NCI-H2227 (cell line): ENCODE data around the gene RDH12.
A peak's percentile ranks its signal among the peaks of the same experiment; 100 is the strongest.
"Not testable (repeated sequence)": the region's sequence is repeated elsewhere in the genome, so short reads cannot be mapped to it uniquely, and the experiment has no call there.

ENCODE experiments used
- DNase-seq: peaks from one replicate; lab custom pipeline; 2025; ENCODE audit not compliant: unreplicated experiment; lab: John Stamatoyannopoulos, UW

Gene RDH12

DNA sequence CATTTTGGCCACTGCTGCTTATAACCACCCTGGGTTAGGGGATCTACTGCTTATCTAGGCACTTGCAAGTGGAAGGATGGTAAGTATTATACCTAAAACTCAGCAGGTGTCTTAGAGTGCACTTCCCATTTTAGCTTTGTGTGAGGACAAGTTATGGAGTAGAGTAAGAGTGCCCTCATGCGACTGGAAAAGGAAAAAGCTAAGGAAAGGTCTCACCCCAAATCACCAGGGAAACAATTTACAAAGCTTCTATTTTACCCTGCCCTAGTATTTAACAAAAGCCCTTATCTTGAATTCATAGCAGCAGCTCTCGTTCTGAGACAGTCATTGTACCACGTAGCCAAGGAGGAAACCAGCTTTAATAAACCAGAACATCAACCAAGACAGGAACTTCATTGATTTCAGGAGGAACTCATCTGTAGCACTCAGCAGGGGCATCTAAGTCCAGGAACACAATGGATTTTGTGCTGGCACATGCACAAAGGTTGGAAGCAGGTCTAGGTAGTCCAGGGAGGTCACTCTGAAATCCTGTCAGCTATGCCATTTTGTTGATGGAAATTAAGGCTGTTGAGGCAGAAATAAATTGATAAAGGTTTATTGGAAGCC lies 2.9 kb downstream of the RDH12 start:
- peak; percentile 48 for DNase-seq

- no peak for DNase-seq
Measured at GRCh38 chr14:67705211-67705610, 3.5 kb downstream of the RDH12 start.

DNA sequence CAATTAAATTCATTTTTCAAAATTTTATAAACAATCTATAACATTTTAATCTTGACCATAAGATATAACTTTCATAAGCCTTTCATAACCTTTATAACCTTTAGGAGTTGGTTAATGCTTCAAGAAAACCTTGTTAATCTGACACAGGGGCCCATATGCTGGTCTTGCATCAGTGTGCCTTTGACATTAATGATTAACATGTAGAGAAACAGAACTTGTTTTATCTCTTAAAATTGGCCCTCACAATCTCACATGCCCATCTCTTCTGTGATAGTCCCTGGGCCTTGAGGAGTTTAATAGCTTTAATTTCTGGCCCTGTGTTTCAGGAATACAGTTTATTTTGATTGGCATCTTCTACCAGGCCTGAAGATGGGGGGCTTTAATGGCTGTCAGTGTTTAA lies 7.7 kb downstream of the RDH12 start:
- not testable (repeated sequence) for DNase-seq

DNA sequence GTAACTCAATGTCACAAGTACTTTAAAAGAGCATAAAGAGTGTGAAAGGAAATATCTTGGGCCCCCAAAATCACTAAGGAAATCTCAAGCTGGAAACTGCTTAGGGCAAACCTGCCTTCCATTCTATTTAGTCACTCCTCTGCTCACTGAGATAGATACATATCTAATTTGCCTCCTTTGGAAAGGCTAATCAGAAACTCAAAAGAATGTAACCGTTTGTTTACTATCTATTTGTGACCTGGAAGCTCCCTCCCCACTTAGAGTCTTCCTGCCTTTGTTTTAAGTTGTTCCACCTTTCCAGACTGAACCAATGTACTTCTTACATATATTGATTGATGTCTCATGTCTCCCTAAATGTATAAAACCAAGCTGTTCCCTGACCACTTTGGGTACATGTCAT lies 8.1 kb downstream of the RDH12 start:
- DNase-seq: not testable (repeated sequence)

- no peak for DNase-seq
Measured at GRCh38 chr14:67710209-67710608, 8.5 kb downstream of the RDH12 start.

DNA sequence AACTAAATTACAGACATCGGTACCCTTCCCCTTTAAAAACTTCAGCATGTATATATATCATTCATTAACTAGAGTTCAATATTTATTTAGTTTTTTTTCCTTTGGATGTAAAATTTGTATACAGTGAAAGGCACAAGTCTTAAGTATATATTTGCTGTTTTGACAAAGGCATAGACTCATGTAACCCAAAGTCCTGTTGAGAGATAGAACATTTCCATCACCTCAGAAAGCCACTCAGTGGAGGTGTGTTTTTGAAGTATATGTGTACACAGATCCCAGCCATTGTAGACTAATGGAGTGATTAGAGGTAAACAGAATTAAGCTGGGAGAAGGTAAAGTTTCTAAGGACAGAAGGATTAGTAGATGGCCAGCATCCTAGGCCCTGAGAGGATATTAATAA lies 15.4 kb downstream of the RDH12 start:
- DNase-seq: no peak

- no peak for DNase-seq
Measured at GRCh38 chr14:67718265-67718664, 16.6 kb downstream of the RDH12 start.

GRCh38 chr14:67719385-67719784 lies 17.7 kb downstream of the RDH12 start:
- DNase-seq: not testable (repeated sequence)

DNA sequence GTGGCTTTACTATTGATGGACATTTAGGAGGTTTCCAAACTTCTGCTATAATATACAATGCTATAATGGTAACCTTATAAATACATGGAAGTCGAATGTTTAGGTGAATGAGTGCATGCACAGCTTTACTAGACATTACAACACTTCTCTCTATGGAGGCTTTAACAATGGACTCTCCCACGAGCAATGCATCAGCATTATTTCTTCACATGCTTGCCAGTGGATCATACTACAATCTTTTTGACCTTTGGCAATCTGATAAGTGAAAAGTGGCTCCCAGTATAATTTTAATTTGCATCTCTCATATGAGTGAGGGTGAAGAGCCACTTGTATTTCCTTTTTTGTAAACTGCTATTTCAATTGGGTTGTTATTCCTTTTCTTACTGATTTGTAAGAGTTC lies 18.2 kb downstream of the RDH12 start:
- no peak for DNase-seq

GRCh38 chr14:67721875-67722274 lies 20.2 kb downstream of the RDH12 start:
- no peak for DNase-seq

GRCh38 chr14:67722293-67722692 lies 20.6 kb downstream of the RDH12 start:
- DNase-seq: peak; percentile 50

DNA sequence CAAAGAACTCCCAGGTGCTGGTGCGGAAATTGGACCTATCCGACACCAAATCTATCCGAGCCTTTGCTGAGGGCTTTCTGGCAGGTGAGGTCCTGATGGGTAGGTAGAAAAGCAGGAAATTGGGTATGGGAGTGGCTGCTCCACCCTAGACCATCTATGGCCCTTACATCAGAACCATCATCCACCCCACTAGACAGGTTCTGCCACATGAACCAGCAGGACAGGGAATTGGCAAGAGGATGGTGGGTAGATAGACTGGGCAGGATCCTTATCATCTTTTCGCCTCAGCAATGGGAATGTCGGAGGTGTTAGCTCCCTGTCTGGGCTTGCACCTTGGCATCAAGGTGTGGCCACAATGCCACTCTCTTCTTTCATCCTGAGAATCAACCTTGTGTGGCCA lies 23.5 kb downstream of the RDH12 start:
- no peak for DNase-seq

DNA sequence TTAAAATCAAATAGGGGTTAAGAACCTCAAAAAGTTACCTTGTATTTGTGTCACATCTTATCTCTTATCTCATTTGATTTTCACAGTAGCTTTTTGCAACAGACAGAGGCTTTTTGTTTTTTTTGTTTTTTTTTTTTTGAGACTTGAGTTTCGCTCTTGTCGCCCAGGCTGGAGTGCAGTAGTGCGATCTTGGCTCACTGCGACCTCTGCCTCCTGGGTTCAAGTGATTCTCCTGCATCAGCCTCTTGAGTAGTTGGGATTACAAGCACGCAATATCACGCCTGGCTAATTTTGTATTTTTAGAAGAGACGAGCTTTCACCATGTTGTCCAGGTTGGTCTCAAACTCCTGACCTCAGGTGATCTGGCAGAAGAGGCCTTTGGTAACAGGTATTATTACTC lies 25.7 kb downstream of the RDH12 start:
- no peak for DNase-seq

GRCh38 chr14:67728258-67728657 lies 26.6 kb downstream of the RDH12 start:
- DNase-seq: no peak

GRCh38 chr14:67729072-67729885 lies 27.6 kb downstream of the RDH12 start:
- no peak for DNase-seq

DNA sequence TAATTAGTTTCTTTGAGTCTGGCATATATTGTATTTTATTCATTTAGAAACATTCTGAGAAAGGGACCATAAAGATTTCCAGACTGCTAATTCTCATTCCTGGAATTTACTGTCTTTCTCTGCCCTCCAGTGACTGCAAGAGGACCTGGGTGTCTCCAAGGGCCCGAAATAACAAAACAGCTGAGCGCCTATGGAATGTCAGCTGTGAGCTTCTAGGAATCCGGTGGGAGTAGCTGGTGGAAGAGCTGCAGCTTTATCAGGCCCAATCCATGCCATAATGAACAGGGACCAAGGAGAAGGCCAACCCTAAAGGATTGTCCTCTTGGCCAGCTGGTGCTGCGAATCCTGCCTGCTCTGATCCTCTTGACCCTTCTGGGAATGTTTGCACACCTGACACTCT lies 31.9 kb downstream of the RDH12 start:
- no peak for DNase-seq

DNA sequence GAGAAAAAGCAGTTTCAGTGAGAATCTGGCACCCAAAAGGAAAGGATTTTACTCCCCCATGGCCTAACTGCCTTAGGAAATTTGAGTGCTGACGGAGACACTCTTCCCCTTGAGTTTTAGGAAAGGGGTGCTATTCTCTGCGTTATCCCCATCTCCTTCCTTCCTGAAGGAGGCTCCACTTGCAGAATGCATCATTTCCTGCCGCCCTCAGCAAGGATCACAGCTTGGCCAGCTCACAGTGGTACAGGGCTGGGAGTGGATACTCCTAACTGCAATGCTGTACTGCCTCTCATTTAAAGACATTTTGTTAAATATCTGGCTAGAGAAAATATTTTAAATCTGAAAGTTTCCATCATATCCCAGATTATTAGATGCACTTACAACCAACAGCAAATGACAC lies 33.0 kb downstream of the RDH12 start:
- DNase-seq: no peak

- DNase-seq: no peak
Measured at GRCh38 chr14:67735336-67736147, 33.9 kb downstream of the RDH12 start.

- DNase-seq: no peak
Measured at GRCh38 chr14:67736771-67737170, 35.1 kb downstream of the RDH12 start.

- DNase-seq: no peak
Measured at GRCh38 chr14:67738740-67739504, 37.2 kb downstream of the RDH12 start.

- DNase-seq: no peak
Measured at GRCh38 chr14:67744046-67744445, 42.4 kb downstream of the RDH12 start.
